ENCODE data around the gene PRSS48. TPM values are rescaled to one million over a fixed set of nuclear protein-coding genes. Genes with fewer than 3 reads are reported as not detected.
"Not testable (repeated sequence)": the region's sequence is repeated elsewhere in the genome, so short reads cannot be mapped to it uniquely, and the experiment has no call there.

PRSS48 gene
- total RNA-seq, 1 experiment from 2014 or later, result not detected

DNA sequence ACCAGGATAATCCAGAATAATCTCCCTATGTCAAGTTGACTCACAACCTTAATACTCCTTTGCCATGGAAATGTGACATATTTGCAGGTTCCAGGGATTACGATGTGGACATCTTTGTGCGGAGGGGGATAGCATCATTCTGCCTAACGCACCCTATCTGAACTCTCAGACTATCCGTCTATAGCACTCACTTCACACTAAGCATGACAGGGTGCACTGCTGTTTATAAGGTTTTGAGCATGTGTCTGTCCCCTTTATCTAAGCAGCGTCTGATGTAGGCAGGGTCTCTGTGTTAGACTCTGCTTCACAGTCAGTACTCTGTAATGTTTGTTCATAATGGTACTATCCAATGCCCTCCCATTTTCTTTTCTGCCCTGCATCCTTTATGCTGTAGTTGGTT is 43.4 kb upstream of the PRSS48 start:
- H3K23me2 ChIP-seq (ENCODE audit: insufficient read length, low read depth, low read length, poor library complexity, severe bottlenecking), result no peaks in the 10 kb centered on the region
- no peaks in the 10 kb centered on the region; a peak in 1 of 5 replicates for H3K9me3 Mint-ChIP-seq

GRCh38 chr4:151235373-151235772 is 41.6 kb upstream of the PRSS48 start:
- not testable (repeated sequence) for H3K4me2 ChIP-seq (ENCODE audit: insufficient read depth, insufficient read length, low read length); H2AFZ ChIP-seq (ENCODE audit: low read length); H3K79me2 ChIP-seq (ENCODE audit: insufficient read depth, low read length); H3K9ac ChIP-seq (ENCODE audit: extremely low read depth, insufficient read length, low read length); H2BK20ac ChIP-seq (ENCODE audit: low read depth, low read length, poor library complexity, severe bottlenecking); H3K14ac ChIP-seq (ENCODE audit: insufficient read depth, low read length); H4K91ac ChIP-seq (ENCODE audit: insufficient read length, low read depth, low read length); H3K79me1 ChIP-seq (ENCODE audit: insufficient read depth, low read depth, low read length, poor library complexity, severe bottlenecking); H3K18ac ChIP-seq (ENCODE audit: insufficient read length, low read depth, low read length); H3K4me1 Mint-ChIP-seq; H3T11ph ChIP-seq (ENCODE audit: low read length); H3K4me3 Mint-ChIP-seq; H3K27ac Mint-ChIP-seq; H3K27me3 Mint-ChIP-seq (ENCODE audit: low read depth); H3K23ac ChIP-seq (ENCODE audit: insufficient read length, low read depth, low read length); H2BK12ac ChIP-seq (ENCODE audit: insufficient read length, low read depth, low read length); H3K27ac ChIP-seq (ENCODE audit: insufficient read length, low read depth, low read length); H2BK5ac ChIP-seq (ENCODE audit: insufficient read length, low read length); H4K8ac ChIP-seq (replicated peaks; ENCODE audit: insufficient read length, low read depth, low read length); H3K27me3 ChIP-seq (ENCODE audit: insufficient read depth, low read length); H2BK120ac ChIP-seq (ENCODE audit: low read depth, low read length, poor library complexity, severe bottlenecking); H2BK15ac ChIP-seq (ENCODE audit: low read depth, low read length); H3K4me1 ChIP-seq (ENCODE audit: insufficient read depth, low read length); H4K5ac ChIP-seq (ENCODE audit: insufficient read length, low read depth, low read length); H3K9me3 Mint-ChIP-seq; H3K4ac ChIP-seq (ENCODE audit: low read depth, low read length); H3K56ac ChIP-seq (ENCODE audit: insufficient read length, low read depth, low read length); DNase-seq; H3K23me2 ChIP-seq (ENCODE audit: insufficient read length, low read depth, low read length, poor library complexity, severe bottlenecking); H3K9me3 ChIP-seq (ENCODE audit: control insufficient read depth, low read depth, low read length); H4K20me1 ChIP-seq (ENCODE audit: control insufficient read depth, insufficient read depth, insufficient read length); H2AK5ac ChIP-seq (ENCODE audit: insufficient read length, low read length)
- no CpG with 5 or more reads among the region's 1 CpG for WGBS (ENCODE audit: extremely low coverage, insufficient read length, low lambda C conversion rate)
- peaks cover 10% of the 10 kb centered on the region in 3 experiments; a peak in 5 of 7 replicates for H3K36me3 Mint-ChIP-seq (ENCODE audit: insufficient read depth in 1 of 3, low read depth in 3 of 3)

More for the DNA sequence above, 43.4 kb upstream of the PRSS48 start:
- H2BK15ac ChIP-seq (ENCODE audit: low read depth, low read length), result no peak overlapping the region
- H2BK5ac ChIP-seq (ENCODE audit: insufficient read length, low read length), result no peak overlapping the region
- H3K23ac ChIP-seq (ENCODE audit: insufficient read length, low read depth, low read length), result no peak overlapping the region
- no peak overlapping the region for H4K91ac ChIP-seq (ENCODE audit: insufficient read length, low read depth, low read length)
- no peaks in the 10 kb centered on the region for H3K27me3 ChIP-seq (ENCODE audit: insufficient read depth, low read length)
- no peaks in the 10 kb centered on the region for H3K4me1 ChIP-seq (ENCODE audit: insufficient read depth, low read length)
- no peak overlapping the region for H3T11ph ChIP-seq (ENCODE audit: low read length)
- no peaks in the 10 kb centered on the region for H3K27me3 Mint-ChIP-seq (ENCODE audit: low read depth)
- no peak overlapping the region for H3K18ac ChIP-seq (ENCODE audit: insufficient read length, low read depth, low read length)
- no peak overlapping the region for H3K4me2 ChIP-seq (ENCODE audit: insufficient read depth, insufficient read length, low read length)
- H3K4me1 Mint-ChIP-seq, result no peaks in the 10 kb centered on the region
- no peaks in the 10 kb centered on the region for H3K9me3 ChIP-seq (ENCODE audit: control insufficient read depth, low read depth, low read length)
- no peak overlapping the region for H3K4ac ChIP-seq (ENCODE audit: low read depth, low read length)
- TF ChIP-seq, protein P1, sequence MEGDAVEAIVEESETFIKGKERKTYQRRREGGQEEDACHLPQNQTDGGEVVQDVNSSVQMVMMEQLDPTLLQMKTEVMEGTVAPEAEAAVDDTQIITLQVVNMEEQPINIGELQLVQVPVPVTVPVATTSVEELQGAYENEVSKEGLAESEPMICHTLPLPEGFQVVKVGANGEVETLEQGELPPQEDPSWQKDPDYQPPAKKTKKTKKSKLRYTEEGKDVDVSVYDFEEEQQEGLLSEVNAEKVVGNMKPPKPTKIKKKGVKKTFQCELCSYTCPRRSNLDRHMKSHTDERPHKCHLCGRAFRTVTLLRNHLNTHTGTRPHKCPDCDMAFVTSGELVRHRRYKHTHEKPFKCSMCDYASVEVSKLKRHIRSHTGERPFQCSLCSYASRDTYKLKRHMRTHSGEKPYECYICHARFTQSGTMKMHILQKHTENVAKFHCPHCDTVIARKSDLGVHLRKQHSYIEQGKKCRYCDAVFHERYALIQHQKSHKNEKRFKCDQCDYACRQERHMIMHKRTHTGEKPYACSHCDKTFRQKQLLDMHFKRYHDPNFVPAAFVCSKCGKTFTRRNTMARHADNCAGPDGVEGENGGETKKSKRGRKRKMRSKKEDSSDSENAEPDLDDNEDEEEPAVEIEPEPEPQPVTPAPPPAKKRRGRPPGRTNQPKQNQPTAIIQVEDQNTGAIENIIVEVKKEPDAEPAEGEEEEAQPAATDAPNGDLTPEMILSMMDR (conservative IDR thresholded peaks at IDR 0.05), result no peak
- H3K14ac ChIP-seq (ENCODE audit: insufficient read depth, low read length), result no peak overlapping the region
- WGBS (ENCODE audit: extremely low coverage, insufficient read length, low lambda C conversion rate), result no CpG with 5 or more reads among the region's 5 CpGs
- no peak overlapping the region for H2BK12ac ChIP-seq (ENCODE audit: insufficient read length, low read depth, low read length)
- H2AFZ ChIP-seq (ENCODE audit: low read length), result no peak overlapping the region
- no peak overlapping the region for H3K27ac Mint-ChIP-seq
- H3K79me1 ChIP-seq (ENCODE audit: insufficient read depth, low read depth, low read length, poor library complexity, severe bottlenecking), result no peaks in the 10 kb centered on the region
- no peak overlapping the region for H2BK20ac ChIP-seq (ENCODE audit: low read depth, low read length, poor library complexity, severe bottlenecking)
- DNase-seq, result no peak
- H2AK5ac ChIP-seq (ENCODE audit: insufficient read length, low read length), result no peak overlapping the region
- no peak overlapping the region for H4K5ac ChIP-seq (ENCODE audit: insufficient read length, low read depth, low read length)
- H3K9ac ChIP-seq (ENCODE audit: extremely low read depth, insufficient read length, low read length), result no peak overlapping the region
- H3K4me3 Mint-ChIP-seq, result no peak overlapping the region
- no peaks in the 10 kb centered on the region; the same call in 1 of the 2 replicates for H3K79me2 ChIP-seq (ENCODE audit: insufficient read depth, low read length)
- H4K8ac ChIP-seq (replicated peaks; ENCODE audit: insufficient read length, low read depth, low read length), result no peak overlapping the region
- no peak overlapping the region for H2BK120ac ChIP-seq (ENCODE audit: low read depth, low read length, poor library complexity, severe bottlenecking)
- H3K27ac ChIP-seq (ENCODE audit: insufficient read length, low read depth, low read length), result no peak overlapping the region
- H4K20me1 ChIP-seq (ENCODE audit: control insufficient read depth, insufficient read depth, insufficient read length), result no peaks in the 10 kb centered on the region
- H3K56ac ChIP-seq (ENCODE audit: insufficient read length, low read depth, low read length), result no peak overlapping the region
- H3K36me3 Mint-ChIP-seq (ENCODE audit: insufficient read depth in 1 of 3, low read depth in 3 of 3), result peaks cover 10% of the 10 kb centered on the region in 3 experiments; a peak in 5 of 7 replicates

All from H9 (cell line).